Muscle of leg (tissue), 11 donors: Measurements from ENCODE around the gene CDC42BPG. TPM values are rescaled to one million over a fixed set of nuclear protein-coding genes. Genes with fewer than 3 reads are reported as not detected.
A peak's percentile ranks its signal among the peaks of the same experiment; 100 is the strongest.
"Not testable (repeated sequence)": the region's sequence is repeated elsewhere in the genome, so short reads cannot be mapped to it uniquely, and the experiment has no call there.

Source experiments
- DNase-seq: peaks from one replicate; pipeline ENCODE4 v3.0.0; 2013
- H3K27ac ChIP-seq: one replicate; pipeline ENCODE4 v1.5.1; 2013; ENCODE audit warnings: mild to moderate bottlenecking, low read length, control low read depth
- H3K27me3 ChIP-seq: one replicate; pipeline ENCODE4 v1.6.1; 2013; ENCODE audit warnings: low read length; ENCODE audit not compliant: control insufficient read depth, insufficient read depth
- H3K36me3 ChIP-seq: one replicate; pipeline ENCODE4 v1.6.1; 2013; ENCODE audit warnings: low read length; ENCODE audit not compliant: control insufficient read depth, insufficient read depth
- H3K4me1 ChIP-seq: one replicate; pipeline ENCODE4 v1.6.1; 2013; ENCODE audit warnings: low read length; ENCODE audit not compliant: control insufficient read depth, insufficient read depth
- H3K4me3 ChIP-seq: one replicate; pipeline ENCODE4 v1.5.1; 2013; ENCODE audit warnings: low read length, control low read depth
- H3K9me3 ChIP-seq: replicated peaks from 2 replicates; pipeline ENCODE4 v1.6.1; 2013; ENCODE audit warnings: low read depth, low read length; ENCODE audit not compliant: control insufficient read depth
- WGBS: methylation state at CpG from one replicate; pipeline ENCODE4 v1.1.5; 2013; ENCODE audit warnings: missing lambda C conversion rate; ENCODE audit not compliant: insufficient coverage; 5-methylcytosine and 5-hydroxymethylcytosine counted together
- polyA plus RNA-seq, 8 donors: library from polyadenylated mRNA; unstranded; fragments of 120-200 nt; gene quantifications; one replicate each; pipeline versions ENCODE4 v1.2.1 to v1.2.3, GENCODE V29; 2013; ENCODE audit warnings: inconsistent platforms in 1 of 8, low replicate concordance in 1 of 8; ENCODE audit not compliant: insufficient read length in 8 of 8, insufficient read depth in 1 of 8
- total RNA-seq: library from RNA; stranded (reverse); fragments of 120-200 nt; gene quantifications from one replicate; pipeline ENCODE4 v1.2.4, GENCODE V29; 2013

Gene CDC42BPG
- total and polyA plus RNA-seq, 9 donors = 0.35 to 2.3 (median 0.95) TPM

DNA sequence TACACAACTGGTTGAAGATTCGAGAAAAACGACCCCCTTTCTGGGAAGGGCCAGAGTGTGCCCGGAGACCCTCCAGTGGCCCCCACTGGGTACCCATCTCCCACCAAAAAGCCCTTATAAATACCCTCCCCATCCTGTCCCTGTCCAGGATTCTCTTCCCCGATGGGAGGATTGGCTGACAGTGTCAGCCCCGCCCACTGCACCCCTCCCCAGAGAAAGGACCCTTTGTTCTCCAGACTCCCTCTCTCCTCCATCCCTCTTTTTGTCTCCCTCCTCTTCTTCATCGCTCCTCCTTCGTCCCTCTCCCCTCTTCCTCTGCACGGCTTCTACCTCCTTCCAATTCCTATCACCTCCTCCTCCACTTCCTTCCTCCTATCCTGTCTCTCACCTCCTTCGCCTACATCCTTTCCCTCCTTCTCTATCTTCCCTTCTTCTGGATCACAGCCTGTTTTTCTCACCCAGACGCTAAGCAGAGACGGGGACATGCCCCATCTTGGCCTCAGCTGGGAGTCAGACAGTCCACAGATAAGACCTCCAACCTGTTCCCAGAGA, 20.8 kb downstream of the CDC42BPG start:
- Histone ChIP-seq H3K27ac (no peak overlapping the region), H3K4me1 (peaks cover 5% of the 10 kb centered on the region), H3K4me3 (no peak overlapping the region), H3K9me3 (no peaks in the 10 kb centered on the region), H3K27me3 (no peaks in the 10 kb centered on the region), H3K36me3 (no peaks in the 10 kb centered on the region)
- no peak for DNase-seq
- WGBS = 43% methylated on average over 8 of the region's 11 CpGs

DNA sequence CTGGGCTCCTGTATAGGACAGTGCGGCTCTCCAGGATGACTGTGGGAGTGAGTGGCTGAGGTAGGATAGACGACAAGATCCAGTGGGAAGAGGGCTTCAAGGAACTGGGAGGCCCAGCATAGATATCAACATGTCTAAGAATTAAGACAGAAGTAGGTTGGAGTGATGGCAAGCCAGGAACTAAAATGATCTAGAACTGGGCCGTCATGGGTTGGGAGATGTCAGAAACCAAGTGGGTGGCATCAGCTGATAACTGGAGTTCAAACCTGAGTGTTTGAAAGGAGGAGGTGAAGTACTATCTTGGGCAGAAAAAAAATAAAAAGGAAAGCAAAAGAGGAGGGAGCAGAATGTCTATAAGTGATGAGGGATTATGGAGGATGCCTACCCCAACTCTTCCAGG, 27.0 kb downstream of the CDC42BPG start:
- no peak overlapping the region for H3K4me3 ChIP-seq
- 81% methylated on average over 3 of the region's 3 CpGs for WGBS
- H3K27me3 ChIP-seq = no peaks in the 10 kb centered on the region
- no peak overlapping the region for H3K27ac ChIP-seq
- no peak for DNase-seq
- H3K36me3 ChIP-seq = no peaks in the 10 kb centered on the region
- no peaks in the 10 kb centered on the region for H3K4me1 ChIP-seq
- no peaks in the 10 kb centered on the region for H3K9me3 ChIP-seq

DNA sequence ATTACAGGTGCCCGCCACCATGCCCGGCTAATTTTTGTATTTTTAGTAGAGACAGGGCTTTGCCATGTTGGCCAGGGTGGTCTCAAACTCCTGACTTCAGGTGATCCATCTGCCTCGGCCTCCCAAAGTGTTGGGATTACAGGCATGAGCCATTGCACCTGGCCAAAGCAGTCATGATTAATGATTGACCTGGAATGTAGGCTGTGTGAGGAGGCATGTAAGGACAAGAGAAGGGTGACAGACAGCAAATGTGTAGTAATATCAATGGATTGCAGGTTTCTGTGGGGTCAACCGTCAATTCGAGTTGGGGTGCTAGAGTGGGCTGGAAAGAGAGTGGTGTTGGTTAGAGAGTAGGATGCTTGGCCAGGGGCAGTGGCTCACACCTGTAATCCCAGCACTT, 29.0 kb downstream of the CDC42BPG start:
- not testable (repeated sequence) for H3K36me3 ChIP-seq, H3K27ac ChIP-seq, H3K27me3 ChIP-seq, H3K4me3 ChIP-seq, H3K9me3 ChIP-seq, DNase-seq, H3K4me1 ChIP-seq
- WGBS = 91% methylated on average over 5 of the region's 5 CpGs

- WGBS = 37% methylated on average over 5 of the region's 7 CpGs
Measured at GRCh38 chr11:64814712-64815187, 29.7 kb downstream of the CDC42BPG start.

DNA sequence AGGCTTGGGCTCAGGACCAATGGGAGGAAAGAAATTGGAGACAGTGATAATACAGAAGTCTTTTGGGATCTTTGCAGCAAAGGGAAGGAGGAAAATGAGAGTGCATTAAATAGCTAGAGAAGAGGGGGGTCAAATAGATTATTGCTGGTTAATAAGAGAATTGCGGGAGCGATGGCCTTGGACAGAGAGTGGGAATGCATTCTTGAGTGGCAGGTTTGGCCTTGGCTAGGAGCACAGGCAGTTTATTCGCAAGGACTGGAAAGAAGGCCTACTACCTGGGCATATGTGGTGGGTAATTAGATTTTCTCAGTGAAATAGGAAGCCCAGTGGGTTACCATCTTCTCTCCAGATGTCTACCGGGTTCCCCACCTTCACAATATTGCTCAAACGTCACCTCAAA, 30.6 kb downstream of the CDC42BPG start:
- 77% methylated on average over 4 of the region's 5 CpGs for WGBS
- H3K4me1 ChIP-seq = peaks cover 9% of the 10 kb centered on the region
- H3K36me3 ChIP-seq = no peaks in the 10 kb centered on the region

More at GRCh38 chr11:64814712-64815187, 29.7 kb downstream of the CDC42BPG start:
- no peak for DNase-seq
- no peak overlapping the region for H3K27ac ChIP-seq
- H3K27me3 ChIP-seq = no peaks in the 10 kb centered on the region
- H3K4me1 ChIP-seq = peaks cover under 1% of the 10 kb centered on the region
- H3K4me3 ChIP-seq = no peak overlapping the region
- H3K36me3 ChIP-seq = no peaks in the 10 kb centered on the region
- no peaks in the 10 kb centered on the region for H3K9me3 ChIP-seq

GRCh38 chr11:64810891-64811272, 33.6 kb downstream of the CDC42BPG start:
- no CpG with 5 or more reads among the region's 17 CpGs for WGBS
- H3K4me1 ChIP-seq = peaks cover 9% of the 10 kb centered on the region
- peak overlapping the region; percentile 98 for H3K4me3 ChIP-seq
- no peaks in the 10 kb centered on the region for H3K27me3 ChIP-seq
- no peak for DNase-seq
- no peak overlapping the region for H3K27ac ChIP-seq
- no peaks in the 10 kb centered on the region for H3K9me3 ChIP-seq
- peaks cover 25% of the 10 kb centered on the region for H3K36me3 ChIP-seq

More for the DNA sequence above, 30.6 kb downstream of the CDC42BPG start:
- Histone ChIP-seq H3K27ac (no peak overlapping the region), H3K27me3 (no peaks in the 10 kb centered on the region), H3K9me3 (no peaks in the 10 kb centered on the region), H3K4me3 (no peak overlapping the region)
- no peak for DNase-seq

- peaks cover 9% of the 10 kb centered on the region for H3K4me1 ChIP-seq
- H3K4me3 ChIP-seq = peak within 1 kb of the TSS; percentile 98
- peak within 1 kb of the TSS; percentile 76 for H3K27ac ChIP-seq
- WGBS = 0% methylated on average over 46 of the region's 46 CpGs
- no peaks in the 10 kb centered on the region for H3K27me3 ChIP-seq
- peaks cover 30% of the 10 kb centered on the region for H3K36me3 ChIP-seq
- DNase-seq = peak; percentile 99
- H3K9me3 ChIP-seq = no peaks in the 10 kb centered on the region
Measured at GRCh38 chr11:64810271-64810890, 34.1 kb downstream of the CDC42BPG start, which contains the start of gene MEN1. Gene MEN1 (minus strand): TSS chr11:64810551. CDS start chr11:64810109, 442 bp downstream.

DNA sequence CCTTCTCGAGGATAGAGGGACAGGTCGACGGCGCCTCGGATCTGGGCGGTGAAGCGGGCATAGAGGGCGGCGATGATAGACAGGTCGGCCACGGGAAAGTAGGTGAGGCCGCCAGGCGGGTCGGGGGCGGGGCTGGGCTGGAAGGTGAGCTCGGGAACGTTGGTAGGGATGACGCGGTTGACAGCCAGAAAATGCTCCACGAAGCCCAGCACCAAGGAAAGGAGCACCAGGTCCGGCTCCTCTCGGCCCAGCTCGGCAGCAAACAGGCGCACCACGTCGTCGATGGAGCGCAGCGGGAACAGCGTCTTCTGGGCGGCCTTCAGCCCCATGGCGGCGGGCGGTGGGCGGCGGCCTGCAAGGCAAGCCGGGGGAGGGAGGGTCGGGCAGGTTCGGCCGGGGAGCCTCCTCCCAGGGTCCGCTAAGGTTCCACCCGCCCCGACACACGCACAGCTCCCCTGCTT, 34.6 kb downstream of the CDC42BPG start:
- DNase-seq = no peak
- Histone ChIP-seq H3K27me3 (no peaks in the 10 kb centered on the region), H3K9me3 (no peaks in the 10 kb centered on the region), H3K27ac (peak overlapping the region; percentile 76), H3K4me1 (peaks cover 9% of the 10 kb centered on the region), H3K36me3 (peaks cover 35% of the 10 kb centered on the region), H3K4me3 (peak overlapping the region; percentile 98)
- WGBS = 2% methylated on average over 42 of the region's 44 CpGs

- Histone ChIP-seq H3K4me3 (no peak overlapping the region), H3K36me3 (peaks cover 42% of the 10 kb centered on the region), H3K27ac (no peak overlapping the region), H3K4me1 (peaks cover 38% of the 10 kb centered on the region), H3K9me3 (no peaks in the 10 kb centered on the region), H3K27me3 (no peaks in the 10 kb centered on the region)
- 90% methylated on average over 9 of the region's 9 CpGs for WGBS
- no peak for DNase-seq
Measured at GRCh38 chr11:64805481-64805880, 39.0 kb downstream of the CDC42BPG start.

DNA sequence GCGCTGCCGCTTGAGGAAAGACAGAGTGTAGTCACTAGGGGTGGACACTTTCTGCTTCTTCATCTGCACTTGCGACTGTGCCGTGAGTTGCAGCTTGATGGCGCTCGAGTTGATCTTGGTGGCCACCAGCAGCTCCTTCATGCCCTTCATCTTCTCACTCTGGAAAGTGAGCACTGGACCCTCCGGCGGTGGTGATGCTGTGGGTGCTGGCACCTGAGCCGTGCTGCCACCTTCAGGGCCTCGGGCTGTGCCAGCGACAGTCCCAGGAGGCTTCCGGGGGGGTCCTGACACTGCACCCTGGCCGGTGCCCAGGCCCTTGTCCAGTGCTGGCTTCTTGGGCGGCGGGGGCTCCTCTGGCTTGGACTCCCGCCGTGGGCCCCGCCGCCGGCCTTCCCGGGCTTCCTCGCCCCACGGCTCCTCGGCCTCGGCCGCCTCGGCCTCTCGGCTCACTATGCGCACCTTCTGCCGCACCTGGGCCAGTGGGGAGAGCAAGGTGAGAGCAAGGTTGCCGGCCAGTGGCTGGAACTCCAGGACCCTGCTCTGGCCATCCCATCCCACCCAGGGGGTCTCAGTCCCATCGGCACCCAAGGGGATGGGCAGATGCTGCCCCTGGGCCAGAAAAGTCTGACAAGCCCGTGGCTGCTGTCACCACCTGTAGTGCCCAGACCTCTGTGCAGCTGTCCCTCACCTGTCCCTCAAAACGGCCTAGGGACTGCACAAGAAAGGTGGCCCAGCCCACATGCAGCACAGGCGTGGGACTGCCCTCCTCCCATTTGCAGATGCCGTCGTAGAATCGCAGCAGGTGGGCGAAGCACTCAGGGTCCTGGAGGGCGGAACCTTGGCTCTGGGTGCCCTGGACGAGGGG, 39.9 kb downstream of the CDC42BPG start:
- Histone ChIP-seq H3K4me1 (peaks cover 44% of the 10 kb centered on the region), H3K4me3 (no peak overlapping the region), H3K9me3 (no peaks in the 10 kb centered on the region), H3K27me3 (no peaks in the 10 kb centered on the region), H3K27ac (peak overlapping the region; percentile 89), H3K36me3 (peaks cover 42% of the 10 kb centered on the region)
- WGBS = 84% methylated on average over 22 of the region's 41 CpGs
- no peak for DNase-seq
